Suprapubic skin (tissue), 4 donors: ENCODE measurements around the gene GPHA2. TPM values are rescaled to one million over a fixed set of nuclear protein-coding genes. Genes with fewer than 3 reads are reported as not detected.

Experiments
- DNase-seq, 2 donors: peaks; one replicate each; pipeline ENCODE4 v3.0.0-alpha.2; 2019; ENCODE audit warnings: low spot score in 2 of 2
- H3K27ac ChIP-seq: fragments of 200-600 bp; sonication (generic); one replicate; pipeline ENCODE4 v1.5.1; 2019
- H3K27me3 ChIP-seq: fragments of 200-600 bp; sonication (generic); one replicate; pipeline ENCODE4 v1.5.1; 2019
- H3K36me3 ChIP-seq: fragments of 200-600 bp; sonication (generic); one replicate; pipeline ENCODE4 v1.5.1; 2019
- H3K4me1 ChIP-seq: fragments of 200-600 bp; sonication (generic); one replicate; pipeline ENCODE4 v1.5.1; 2019
- H3K4me3 ChIP-seq: fragments of 200-600 bp; sonication (generic); one replicate; pipeline ENCODE4 v1.5.1; 2019; ENCODE audit warnings: mild to moderate bottlenecking
- H3K9me3 ChIP-seq: fragments of 200-600 bp; sonication (generic); one replicate; pipeline ENCODE4 v1.5.1; 2019
- EP300 ChIP-seq: sonication (generic); formaldehyde crosslinking; IDR thresholded peaks from one replicate; pipeline ENCODE4 v1.6.1; 2017; ENCODE audit warnings: antibody characterized with exemption
- POLR2A ChIP-seq, 2 donors: fragments of 450-650 bp; IDR thresholded peaks; one replicate each; pipeline ENCODE4 v1.6.1; 2017; ENCODE audit warnings: antibody characterized with exemption in 2 of 2, mild to moderate bottlenecking in 2 of 2, moderate library complexity in 2 of 2
- POLR2AphosphoS5 ChIP-seq, 3 donors: sonication (generic); formaldehyde crosslinking; IDR thresholded peaks; one replicate each; pipeline ENCODE4 v1.6.1; 2017; ENCODE audit warnings: antibody characterized with exemption in 3 of 3
- WGBS: methylation state at CpG from one replicate; pipeline ENCODE4 v1.1.5; 2018; 5-methylcytosine and 5-hydroxymethylcytosine counted together
- total RNA-seq, 4 donors: library from RNA; depleted of rRNA; stranded (reverse); fragments of >200 nt; gene quantifications; one replicate each; pipeline ENCODE4 v1.1.0, GENCODE V29; 2016
- TF ChIP-seq, protein P1 (sequence below), 2 donors: fragments of 200-600 bp in 1 of 2; fragments of 450-650 bp in 1 of 2; sonication (generic) in 1 of 2; IDR thresholded peaks; one replicate each; pipeline ENCODE4 v1.5.1; 2016 to 2019; ENCODE audit warnings: antibody characterized with exemption in 2 of 2, mild to moderate bottlenecking in 1 of 2, moderate library complexity in 1 of 2

GPHA2 gene
- total RNA-seq, 4 donors from 2014 or later: not detected

DNA sequence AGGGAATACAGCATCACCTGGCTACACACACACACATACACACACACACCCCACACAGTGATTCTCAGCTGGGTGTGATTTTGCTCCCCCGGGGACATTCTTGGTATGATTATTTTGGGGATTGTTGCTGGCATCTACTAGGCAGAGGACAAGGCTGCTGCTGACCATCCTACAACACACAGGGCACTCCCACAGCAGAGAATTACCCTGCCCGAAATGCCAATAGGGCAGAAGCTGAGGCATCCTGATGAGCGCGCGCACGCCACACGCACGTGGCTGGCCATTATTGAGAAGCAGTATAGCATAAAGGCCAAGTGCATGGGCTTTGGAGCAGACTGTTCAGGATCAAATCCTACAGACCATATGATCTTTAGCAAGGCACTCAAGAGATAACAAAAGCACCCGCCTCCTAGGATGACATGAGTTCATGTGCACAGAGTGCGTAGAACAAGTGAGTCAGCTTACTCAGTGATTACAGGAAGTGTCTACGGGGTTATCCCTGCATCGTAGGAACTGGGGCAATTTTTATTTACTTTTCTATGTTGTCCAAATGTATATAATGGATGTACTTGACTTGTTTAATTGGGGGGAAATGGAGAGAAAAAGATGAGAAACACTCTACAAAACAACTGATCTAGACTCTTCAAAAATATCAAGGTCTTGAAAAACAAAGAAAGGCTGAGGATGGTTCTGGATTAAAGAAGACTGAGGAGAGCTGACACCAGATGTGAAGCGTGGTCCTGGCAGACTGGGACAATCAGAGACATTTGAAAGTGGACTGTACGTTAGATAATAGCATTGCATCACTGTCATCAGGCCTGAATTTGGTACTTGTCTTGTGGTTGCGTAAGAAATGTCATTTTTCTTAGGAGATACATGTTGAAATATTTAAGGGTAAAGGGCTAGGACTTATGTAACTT is 50.1 kb downstream of the GPHA2 start:
- no peaks in the 10 kb centered on the region for H3K27me3 ChIP-seq
- no peak for TF ChIP-seq POLR2AphosphoS5 (IDR thresholded peaks at IDR 0.05)
- no peak for TF ChIP-seq POLR2A (IDR thresholded peaks at IDR 0.05)
- TF ChIP-seq, protein P1, sequence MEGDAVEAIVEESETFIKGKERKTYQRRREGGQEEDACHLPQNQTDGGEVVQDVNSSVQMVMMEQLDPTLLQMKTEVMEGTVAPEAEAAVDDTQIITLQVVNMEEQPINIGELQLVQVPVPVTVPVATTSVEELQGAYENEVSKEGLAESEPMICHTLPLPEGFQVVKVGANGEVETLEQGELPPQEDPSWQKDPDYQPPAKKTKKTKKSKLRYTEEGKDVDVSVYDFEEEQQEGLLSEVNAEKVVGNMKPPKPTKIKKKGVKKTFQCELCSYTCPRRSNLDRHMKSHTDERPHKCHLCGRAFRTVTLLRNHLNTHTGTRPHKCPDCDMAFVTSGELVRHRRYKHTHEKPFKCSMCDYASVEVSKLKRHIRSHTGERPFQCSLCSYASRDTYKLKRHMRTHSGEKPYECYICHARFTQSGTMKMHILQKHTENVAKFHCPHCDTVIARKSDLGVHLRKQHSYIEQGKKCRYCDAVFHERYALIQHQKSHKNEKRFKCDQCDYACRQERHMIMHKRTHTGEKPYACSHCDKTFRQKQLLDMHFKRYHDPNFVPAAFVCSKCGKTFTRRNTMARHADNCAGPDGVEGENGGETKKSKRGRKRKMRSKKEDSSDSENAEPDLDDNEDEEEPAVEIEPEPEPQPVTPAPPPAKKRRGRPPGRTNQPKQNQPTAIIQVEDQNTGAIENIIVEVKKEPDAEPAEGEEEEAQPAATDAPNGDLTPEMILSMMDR (IDR thresholded peaks at IDR 0.05): no peak
- TF ChIP-seq EP300: no peak
- no peaks in the 10 kb centered on the region for H3K9me3 ChIP-seq
- H3K36me3 ChIP-seq: no peaks in the 10 kb centered on the region
- WGBS: 72% methylated on average over 14 of the region's 15 CpGs
- DNase-seq: no peak
- H3K27ac ChIP-seq: no peak overlapping the region
- H3K4me1 ChIP-seq: peaks cover 30% of the 10 kb centered on the region
- no peak overlapping the region for H3K4me3 ChIP-seq

Other genes with a start within 250 kb of the GPHA2 start
- under 1 TPM in 3 of 4 donors, not detected in 1; 0.21 to 0.72 (median 0.64) TPM for gene NRXN2, start 212.7 kb downstream of the GPHA2 start, total RNA-seq
- gene RASGRP2, start 191.8 kb downstream of the GPHA2 start, total RNA-seq: 1 to 10 TPM in 2 of 4 donors, under 1 TPM in 2; 0.64 to 7.6 (median 3.9) TPM
- 1 to 10 TPM; 1.1 to 2.7 (median 1.2) TPM for gene PYGM, start 175.9 kb downstream of the GPHA2 start, total RNA-seq
- 100 to 1,000 TPM; 270 to 559 (median 373) TPM for gene SF1, start 157.4 kb downstream of the GPHA2 start, total RNA-seq
- gene MAP4K2, start 132.7 kb downstream of the GPHA2 start, total RNA-seq: 10 to 100 TPM; 13.6 to 20.4 (median 15.3) TPM
- 10 to 100 TPM; 26.9 to 46.6 (median 36.1) TPM for gene MEN1, start 125.3 kb downstream of the GPHA2 start, total RNA-seq
- gene CDC42BPG, start 91.2 kb downstream of the GPHA2 start, total RNA-seq: 10 to 100 TPM; 42.2 to 64.9 (median 61.1) TPM
- gene EHD1, start 57.3 kb downstream of the GPHA2 start, total RNA-seq: 10 to 100 TPM; 47.8 to 85.4 (median 76.8) TPM
- gene ATG2A, start 18.7 kb downstream of the GPHA2 start, total RNA-seq: 10 to 100 TPM; 69.5 to 82.2 (median 76.0) TPM
- gene PPP2R5B, start 11.2 kb downstream of the GPHA2 start, total RNA-seq: 10 to 100 TPM; 20.1 to 38.3 (median 27.3) TPM
- gene MAJIN, start 36.2 kb upstream of the GPHA2 start, total RNA-seq: not detected
- under 1 TPM in 2 of 4 donors, not detected in 2; 0.30 to 0.38 TPM for gene BATF2, start 61.1 kb upstream of the GPHA2 start, total RNA-seq
- 10 to 100 TPM; 67.8 to 91.3 (median 87.8) TPM for gene ARL2, start 78.3 kb upstream of the GPHA2 start, total RNA-seq
- gene SNX15, start 91.5 kb upstream of the GPHA2 start, total RNA-seq: 10 to 100 TPM; 12.1 to 30.9 (median 24.2) TPM
- 10 to 100 TPM in 3 of 4 donors, 1 to 10 TPM in 1; 8.7 to 16.5 (median 12.4) TPM for gene SAC3D1, start 105.3 kb upstream of the GPHA2 start, total RNA-seq
- gene NAALADL1, start 122.7 kb upstream of the GPHA2 start, total RNA-seq: 1 to 10 TPM; 2.7 to 8.3 (median 5.1) TPM
- gene CDCA5, start 148.1 kb upstream of the GPHA2 start, total RNA-seq: 1 to 10 TPM in 3 of 4 donors, under 1 TPM in 1; 0.91 to 6.8 (median 1.4) TPM
- gene ZFPL1, start 148.3 kb upstream of the GPHA2 start, total RNA-seq: 10 to 100 TPM; 34.1 to 58.5 (median 41.9) TPM
- 100 to 1,000 TPM; 465 to 843 (median 596) TPM for gene VPS51, start 160.3 kb upstream of the GPHA2 start, total RNA-seq
- 100 to 1,000 TPM in 2 of 4 donors, 10 to 100 TPM in 2; 76.5 to 214 (median 145) TPM for gene TM7SF2, start 176.0 kb upstream of the GPHA2 start, total RNA-seq
- 10 to 100 TPM in 3 of 4 donors, 1 to 10 TPM in 1; 9.0 to 23.3 (median 17.6) TPM for gene ZNHIT2, start 181.8 kb upstream of the GPHA2 start, total RNA-seq
- gene FAU, start 186.2 kb upstream of the GPHA2 start, total RNA-seq: 100 to 1,000 TPM; 584 to 609 (median 602) TPM
- 10 to 100 TPM; 48.0 to 68.5 (median 61.7) TPM for gene MRPL49, start 186.4 kb upstream of the GPHA2 start, total RNA-seq
- 10 to 100 TPM; 52.7 to 61.2 (median 56.9) TPM for gene SYVN1, start 198.6 kb upstream of the GPHA2 start, total RNA-seq
- not detected for gene SPDYC, start 234.3 kb upstream of the GPHA2 start, total RNA-seq
- 100 to 1,000 TPM; 467 to 627 (median 561) TPM for gene CAPN1, start 246.0 kb upstream of the GPHA2 start, total RNA-seq